Right ventricle myocardium superior (tissue), 1 donor: ENCODE data around the gene ANKRD23. TPM values are rescaled to one million over a fixed set of nuclear protein-coding genes. Genes with fewer than 3 reads are reported as not detected.

Experiments
- ATAC-seq: fragments of 200-7000 bp; cut with Tn5 transposase; one replicate; pipeline ENCODE4 v1.9.1; 2020; ENCODE audit warnings: mild to moderate bottlenecking; ENCODE audit not compliant: poor library complexity
- DNase-seq: peaks from one replicate; pipeline ENCODE4 v3.0.0-alpha.2; 2020
- intact Hi-C: fragments of 100-400 bp; cut with DNase I; formaldehyde crosslinking; loops from one replicate; pipeline ENCODE4 v1.11.2; 2022
- total RNA-seq: library from RNA; stranded (reverse); fragmentation: NEBNext Ultra II Directional; extraction: Animal tissue kit (Norgen Biotek cat#: 25700); gene quantifications from one replicate; pipeline ENCODE4 v1.2.1, GENCODE V29; 2021
- donor health status: DM: no; HTN: yes; CAD: no; lungs with severe emphysema.

Gene ANKRD23
- total RNA-seq, 1 donor from 2014 or later = 10.6 TPM

DNA sequence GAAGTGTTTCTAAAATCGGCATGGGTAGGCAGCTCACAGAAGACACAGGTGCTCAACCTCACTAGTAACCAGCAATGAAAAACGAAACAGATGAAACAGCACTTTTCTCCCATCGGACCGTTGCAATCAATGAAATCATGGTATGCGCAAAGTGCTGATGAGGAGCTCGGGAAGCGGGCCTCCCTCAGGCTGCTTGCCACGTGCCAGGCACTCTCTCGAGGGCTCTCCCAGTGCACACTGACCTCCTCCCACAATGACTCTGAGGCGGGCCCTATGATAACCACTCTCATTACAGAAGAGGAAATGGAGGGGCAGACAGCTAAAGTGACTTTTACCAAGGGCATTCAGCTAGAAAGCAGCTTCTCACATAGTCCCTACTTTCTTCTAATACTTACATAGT is 3.8 kb upstream of the ANKRD23 start:
- DNase-seq (no peak), ATAC-seq (no peak)
- intact Hi-C loops = no loop called here

DNA sequence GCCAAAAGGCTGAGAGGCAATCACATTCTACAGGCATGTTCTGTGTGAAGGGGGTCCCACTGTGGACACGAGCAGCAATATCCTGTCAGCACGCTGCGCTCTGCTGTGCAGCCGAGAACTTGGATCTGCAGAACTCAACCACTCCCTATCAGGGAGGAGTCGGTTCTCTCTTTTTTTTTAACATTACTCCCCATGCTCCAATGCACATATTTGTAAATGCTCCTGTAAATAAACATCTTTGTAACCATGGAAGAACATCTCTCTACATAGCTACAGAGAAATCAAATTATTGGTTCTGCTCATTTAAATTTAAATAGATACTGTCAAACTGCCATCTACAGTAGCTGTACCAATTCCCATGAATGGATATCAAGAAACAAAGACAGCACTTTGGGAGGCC is 3.0 kb upstream of the ANKRD23 start:
- intact Hi-C loops = no loop called here
- ATAC-seq (no peak), DNase-seq (no peak)

DNA sequence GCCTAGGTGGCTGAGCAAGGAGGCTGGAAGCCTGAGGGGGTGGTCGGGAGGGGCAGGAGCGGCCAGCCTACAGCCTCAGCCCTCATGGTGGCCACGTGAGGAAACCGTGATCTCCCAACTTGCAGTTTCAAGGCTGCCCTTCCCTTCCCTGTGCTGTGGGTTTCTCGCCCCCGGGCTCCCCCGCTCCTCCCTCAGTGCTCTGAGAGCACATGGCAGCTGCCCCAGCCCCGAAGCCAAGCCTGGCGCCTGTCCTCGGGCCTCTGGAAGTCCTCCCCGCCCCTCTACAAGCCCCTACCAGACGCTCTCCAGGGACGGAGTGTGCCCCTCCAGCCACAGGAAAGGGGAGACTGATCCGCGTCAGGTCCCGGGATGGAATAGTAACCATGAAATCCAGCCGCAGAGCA is 586 bp upstream of the ANKRD23 start:
- ATAC-seq (no peak), DNase-seq (no peak)
- intact Hi-C loops = no loop called here

DNA sequence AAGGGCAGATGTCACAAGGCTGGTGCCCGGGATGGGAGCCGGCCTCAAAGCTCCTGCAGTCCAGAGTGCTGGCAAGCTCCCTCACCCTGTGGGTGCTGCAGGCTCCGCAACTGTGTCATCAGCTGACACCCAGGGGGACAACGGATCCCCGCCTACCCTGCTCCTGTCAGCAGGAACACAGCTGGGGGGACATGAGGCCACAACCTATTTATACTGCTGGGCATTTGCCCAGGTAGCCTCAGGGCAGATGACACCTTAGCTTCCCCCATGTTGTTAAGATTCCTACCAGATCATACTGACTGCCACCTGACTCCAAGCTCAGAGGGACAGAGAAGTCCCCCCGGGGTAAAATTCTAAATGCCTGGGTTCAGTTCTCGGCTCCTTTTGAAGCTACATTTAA is 1.2 kb downstream of the ANKRD23 start:
- peak; percentile 79 for DNase-seq
- ATAC-seq = peak; percentile 83
- intact Hi-C loops = no loop called here

DNA sequence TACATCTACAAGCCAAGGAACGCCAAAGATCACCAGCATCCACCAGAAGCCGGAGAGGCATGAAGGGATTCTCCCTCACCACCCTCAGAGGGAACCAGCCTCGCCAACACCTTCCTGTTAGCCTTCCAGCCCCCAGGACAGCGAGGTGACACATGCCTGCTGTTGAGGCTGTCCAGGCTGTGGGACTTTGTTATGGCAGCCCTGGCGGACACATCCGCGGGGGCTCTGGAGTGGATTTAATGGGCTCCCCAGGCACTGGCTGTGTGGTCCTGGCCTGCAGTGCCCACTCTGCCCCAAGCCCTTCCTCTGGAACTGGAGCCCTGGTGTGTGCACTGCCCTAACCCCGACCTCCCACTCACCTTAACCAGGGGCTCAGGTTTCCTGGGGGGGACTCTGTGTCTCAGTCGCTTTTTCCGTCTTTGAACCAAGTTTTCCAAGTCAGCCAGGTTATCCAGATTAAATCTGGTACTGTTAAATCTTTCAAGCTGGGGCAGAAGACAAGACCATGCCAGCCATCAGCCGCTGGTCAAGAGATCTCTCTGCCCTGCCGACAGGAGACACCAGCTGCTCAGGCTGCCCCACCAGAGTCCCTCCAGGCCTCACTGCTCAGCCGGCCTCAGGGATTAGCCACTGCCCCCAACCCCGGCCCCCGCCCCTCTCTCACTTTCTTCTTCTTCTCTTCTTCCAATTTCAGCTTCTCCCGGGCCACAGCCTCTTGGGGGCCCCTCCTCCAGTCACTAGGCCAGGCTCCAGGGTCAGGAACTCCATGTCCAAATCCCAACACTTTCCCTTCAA is 1.9 kb downstream of the ANKRD23 start:
- ATAC-seq = peak; percentile 11
- intact Hi-C loops = no loop called here
- no peak for DNase-seq

DNA sequence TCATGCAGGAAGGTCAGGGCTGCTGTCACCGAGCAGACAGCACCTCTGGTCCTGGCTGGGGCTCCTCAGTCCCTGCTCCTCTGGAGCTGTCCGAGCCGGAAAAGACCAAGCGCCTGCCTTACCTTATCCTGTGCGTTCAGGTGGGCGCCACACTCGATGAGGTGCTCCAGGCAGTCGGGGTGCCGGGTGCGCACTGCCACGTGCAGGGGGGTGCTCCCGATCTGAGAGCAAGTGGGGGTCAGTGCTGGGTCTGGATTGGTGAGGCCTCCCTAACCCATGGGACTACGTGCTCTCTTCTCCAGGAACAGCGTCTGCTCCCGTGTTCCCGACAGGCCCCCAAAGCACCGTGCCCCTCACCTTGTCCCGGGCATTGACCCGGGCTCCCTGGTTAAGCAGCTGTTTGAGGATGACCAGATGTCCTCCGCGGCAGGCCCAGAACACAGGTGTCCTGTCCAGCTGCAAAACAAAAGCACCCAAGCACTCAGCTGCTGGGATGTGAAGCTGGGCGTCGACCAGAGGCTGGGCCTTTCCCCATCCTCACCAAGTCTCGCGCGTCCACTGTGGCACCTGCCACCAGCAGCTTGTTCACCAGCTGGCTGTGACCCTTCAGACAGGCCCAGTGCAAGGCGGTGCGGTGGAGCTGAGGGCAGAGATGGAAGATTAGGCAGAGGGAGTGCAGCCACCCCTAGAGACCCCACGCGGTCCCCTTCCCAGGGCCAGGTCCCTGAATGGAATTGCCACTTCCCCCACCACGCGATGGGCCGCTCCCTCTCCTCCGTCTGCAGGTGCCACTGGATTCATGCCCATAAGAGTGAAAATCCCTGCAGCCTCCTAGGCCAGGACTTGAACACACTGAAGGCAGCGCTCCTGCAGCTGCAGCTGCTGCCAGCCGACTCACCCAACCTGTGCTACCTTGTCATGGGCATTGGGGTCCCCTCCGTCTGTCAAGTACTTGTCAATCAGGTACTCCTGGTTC is 3.7 kb downstream of the ANKRD23 start:
- no peak for ATAC-seq
- intact Hi-C loops = no loop called here
- DNase-seq = no peak

DNA sequence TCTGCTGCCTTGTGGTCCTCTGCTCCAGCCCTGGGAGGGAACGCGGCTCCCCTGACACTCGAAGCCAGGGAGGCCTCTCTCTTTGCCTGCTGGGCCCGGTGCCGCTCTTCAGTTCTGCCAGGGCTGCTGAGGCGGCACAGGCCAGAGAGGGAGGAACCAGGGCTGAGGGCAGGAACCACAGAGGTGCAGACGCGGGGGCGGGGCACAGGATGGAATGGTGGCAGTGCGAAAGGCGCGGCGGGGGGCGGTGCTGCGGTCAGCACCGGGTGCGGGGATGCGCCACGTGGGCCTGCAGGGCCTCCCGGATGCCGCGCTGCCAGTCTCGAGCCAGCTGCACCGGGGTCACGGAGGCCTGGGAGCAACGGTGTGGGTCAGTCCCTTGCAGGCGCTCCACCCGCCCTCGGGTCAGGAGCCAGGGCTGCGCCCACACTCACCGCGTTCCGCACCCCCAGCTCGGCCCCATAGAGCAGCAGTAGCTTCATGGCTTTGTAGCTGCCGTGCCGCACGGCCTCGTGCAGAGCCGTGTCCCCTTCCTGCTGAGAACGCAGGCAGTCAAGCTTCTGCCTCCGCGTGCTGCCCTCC is 4.4 kb downstream of the ANKRD23 start:
- peak; percentile 8 for ATAC-seq
- intact Hi-C loops = no loop called here

DNA sequence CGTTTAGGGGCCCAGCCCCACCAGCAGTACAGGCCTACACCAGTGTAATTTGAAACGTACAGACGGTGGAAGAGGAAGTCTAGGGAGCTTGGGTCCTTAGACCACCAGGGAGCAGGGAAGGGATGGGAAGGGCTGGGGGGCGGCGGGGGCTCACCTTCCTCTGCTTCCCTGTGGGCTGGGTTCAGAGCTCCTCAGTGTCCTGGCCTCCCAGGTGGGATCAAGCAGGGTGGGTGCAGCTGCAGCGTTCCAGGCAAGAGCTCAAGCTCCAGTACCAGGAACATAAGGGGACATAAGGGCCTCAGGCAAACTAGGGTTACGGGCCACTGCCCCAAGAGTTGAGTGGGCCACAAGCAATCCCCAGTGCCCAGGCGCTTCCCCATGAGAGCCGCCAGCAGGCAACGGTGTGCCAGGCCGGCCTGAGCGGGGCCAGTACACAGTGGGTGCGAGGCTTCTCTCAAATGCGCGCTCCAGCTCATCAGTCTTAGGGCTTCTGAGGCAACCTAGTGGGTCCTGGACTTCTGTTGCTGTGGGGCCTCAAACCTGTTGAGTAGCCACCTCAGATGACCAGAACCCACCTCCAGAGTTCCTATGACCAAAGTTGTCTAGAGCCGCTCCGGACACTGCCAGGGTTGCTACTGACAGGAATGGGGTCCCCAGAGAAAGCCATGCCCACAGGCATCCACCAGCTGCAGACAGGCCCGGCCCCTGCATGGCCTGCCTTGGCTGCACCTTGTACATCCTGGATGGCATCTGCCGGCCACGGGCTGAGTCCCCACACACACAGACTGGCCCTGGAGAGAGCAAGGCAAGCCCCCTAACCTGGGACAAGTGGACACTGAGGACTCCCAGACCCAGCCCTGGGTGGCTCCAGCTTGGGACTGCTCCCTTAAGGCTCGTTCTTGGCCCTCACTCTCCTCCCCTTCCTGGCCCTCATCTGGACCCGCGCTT is 5.2 kb downstream of the ANKRD23 start:
- intact Hi-C loops = no loop called here
- no peak for ATAC-seq
- no peak for DNase-seq

More for the DNA sequence above, 4.4 kb downstream of the ANKRD23 start:
- DNase-seq = peak; percentile 73

DNA sequence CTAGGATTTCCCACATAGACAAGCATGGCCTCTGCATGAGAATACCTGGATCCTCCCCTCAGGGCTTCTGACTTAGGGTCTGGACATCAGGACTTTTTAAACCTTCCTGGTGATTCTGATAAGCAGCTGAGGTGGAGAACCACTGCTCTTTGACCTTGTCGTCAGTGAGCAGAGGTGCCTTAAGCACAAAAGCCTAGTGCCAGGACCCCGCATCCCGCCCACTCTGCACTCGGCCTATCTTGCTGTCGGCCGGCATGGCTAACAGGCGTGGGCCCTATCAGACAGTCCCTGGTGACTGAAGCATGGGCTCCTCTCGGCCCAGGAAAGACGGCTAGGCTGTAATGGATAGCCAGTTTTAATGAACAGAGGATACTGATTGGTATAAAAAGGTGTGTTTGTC is 6.2 kb downstream of the ANKRD23 start:
- DNase-seq (no peak), ATAC-seq (no peak)
- intact Hi-C loops = no loop called here

DNA sequence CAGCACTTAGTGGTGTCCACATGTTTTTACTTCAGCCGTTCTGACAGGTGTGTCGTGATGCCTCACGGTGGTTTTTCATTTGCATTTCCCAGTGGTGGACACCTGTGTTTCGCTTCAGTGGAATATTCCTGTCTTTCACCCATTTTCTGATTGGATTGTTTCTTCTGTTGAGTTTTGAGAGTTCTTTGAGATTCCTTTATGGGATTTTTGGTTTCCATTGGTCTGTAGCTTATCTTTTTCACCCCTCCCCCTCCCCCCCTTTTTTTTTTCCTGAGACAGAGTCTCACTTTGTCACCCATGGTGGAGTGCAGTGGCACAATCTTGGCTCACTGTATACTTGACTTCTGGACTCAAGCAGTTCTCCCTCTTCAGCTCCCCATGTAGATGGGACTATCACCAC is 8.0 kb downstream of the ANKRD23 start:
- ATAC-seq (no peak), DNase-seq (no peak)
- intact Hi-C loops = no loop called here

DNA sequence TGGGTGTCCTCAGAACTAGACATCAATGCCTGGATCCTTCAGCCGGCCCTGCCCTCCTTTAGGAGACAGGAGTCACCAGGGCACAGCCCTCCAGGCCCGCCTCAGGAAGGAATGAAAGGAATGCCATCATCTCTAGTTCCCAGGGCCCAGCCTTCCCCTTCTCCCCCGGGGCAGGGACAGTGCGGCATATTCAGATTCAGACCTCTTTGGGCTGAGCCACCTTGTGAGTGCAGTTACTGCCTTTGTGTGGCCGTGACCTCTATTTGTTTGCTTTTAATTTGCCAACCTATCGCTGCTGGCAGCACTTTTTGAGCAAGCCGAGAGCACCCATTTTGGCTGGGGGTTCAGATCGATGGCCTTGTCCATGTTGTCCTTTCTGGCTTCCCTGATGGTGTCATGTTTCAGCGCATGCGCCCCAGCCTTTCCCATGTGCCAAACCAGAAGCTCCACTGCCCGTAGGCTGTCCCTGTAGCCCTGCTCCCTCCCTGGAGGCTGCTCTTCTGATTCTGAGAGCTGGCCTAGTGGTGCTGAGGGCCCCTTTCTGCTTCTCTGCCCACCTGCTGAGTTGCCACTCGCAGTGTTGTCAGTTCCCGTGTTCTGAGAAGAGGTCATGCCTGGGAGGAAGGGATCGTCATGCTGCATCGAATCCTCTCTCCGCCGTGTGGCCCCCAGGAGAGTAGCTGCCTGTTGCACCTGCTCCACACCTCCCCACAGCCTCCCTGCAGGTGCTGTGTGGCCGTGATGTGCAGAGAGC is 10.9 kb downstream of the ANKRD23 start:
- intact Hi-C loops = no loop called here
- ATAC-seq (peak; percentile 84), DNase-seq (peak; percentile 75)

DNA sequence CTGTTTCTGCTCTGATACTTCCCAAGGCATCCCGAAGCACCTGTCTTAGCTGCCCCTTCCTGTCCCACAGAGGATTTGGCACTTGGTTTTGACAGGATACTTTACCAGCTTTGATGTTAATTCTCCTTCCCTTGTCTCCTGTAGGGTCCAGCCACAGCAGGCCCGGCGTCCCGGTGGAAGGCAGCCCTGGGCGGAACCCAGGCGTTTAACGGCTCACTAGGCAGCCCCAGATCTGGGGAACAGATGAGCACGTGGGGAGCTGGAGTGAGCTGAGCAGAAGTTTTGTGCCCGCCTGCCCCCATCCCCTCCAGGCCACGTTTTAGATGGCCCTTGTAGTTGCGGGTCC is 11.4 kb downstream of the ANKRD23 start:
- no peak for DNase-seq
- intact Hi-C loops = no loop called here

DNA sequence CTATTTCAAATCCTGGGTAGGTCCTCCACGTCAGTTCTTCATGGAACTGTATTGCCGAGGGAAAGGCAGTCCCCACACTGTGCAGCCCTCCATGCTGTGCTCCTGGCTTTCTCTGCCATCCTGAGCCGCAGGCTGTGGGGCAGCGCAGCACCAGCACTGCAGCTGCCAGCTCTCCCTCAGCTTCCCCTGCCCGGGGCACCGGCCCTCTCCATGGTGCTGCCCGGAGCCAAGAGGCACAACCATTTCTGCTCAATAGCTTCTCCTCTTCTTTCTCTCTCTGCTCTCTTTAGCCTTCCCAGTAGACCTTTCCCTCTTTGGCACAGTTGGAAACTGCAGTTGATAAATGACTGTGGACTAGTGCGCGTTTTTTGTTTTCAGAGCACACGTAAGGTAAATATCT is 12.1 kb downstream of the ANKRD23 start:
- DNase-seq = no peak
- peak; percentile 58 for ATAC-seq
- intact Hi-C loops = no loop called here

More for the DNA sequence above, 11.4 kb downstream of the ANKRD23 start:
- ATAC-seq = no peak

DNA sequence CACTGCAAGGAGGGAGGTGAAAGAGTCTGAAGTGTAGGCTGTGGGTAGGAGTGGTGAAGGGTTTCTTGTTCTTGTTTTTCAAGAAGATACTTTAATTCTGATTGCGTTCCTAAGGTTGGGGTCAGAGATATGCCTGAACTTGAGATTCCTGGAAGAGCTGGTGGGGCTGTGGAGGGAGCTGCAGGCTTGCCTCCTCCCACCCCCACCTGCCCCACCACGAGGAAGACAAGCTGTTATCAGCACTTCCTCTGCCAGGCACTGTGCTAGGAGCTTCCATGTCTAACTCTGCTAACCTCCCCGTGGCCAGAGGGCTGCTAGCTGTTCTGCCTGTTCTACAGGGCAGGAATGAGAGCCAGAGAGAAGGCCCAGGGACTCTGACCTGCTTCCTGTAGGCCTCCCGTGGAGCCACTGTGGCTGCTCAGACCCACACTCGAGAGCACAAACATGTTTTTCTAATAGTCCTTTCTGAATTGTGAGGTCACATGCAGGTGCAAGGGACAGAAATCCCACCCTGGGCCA is 13.7 kb downstream of the ANKRD23 start:
- intact Hi-C loops = no loop called here
- ATAC-seq (no peak), DNase-seq (no peak)

DNA sequence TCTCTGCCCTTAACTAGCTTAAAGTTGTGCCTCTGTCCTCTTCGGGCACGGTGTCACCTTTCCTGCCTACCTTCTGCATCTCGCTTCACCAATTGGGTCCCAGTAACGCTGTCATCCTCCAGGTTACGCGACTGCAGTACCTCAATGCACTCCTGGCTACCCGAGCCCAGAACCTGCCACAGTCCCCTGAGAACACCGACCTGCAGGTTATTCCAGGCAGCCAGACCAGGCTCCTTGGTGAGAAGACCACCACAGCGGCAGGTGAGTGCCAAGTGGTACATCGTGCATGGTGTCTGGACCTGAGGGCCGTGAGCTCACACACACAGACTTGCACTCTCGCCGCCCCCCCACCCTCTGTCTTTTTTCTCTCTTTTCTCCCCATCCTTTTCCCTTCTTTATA is 14.9 kb downstream of the ANKRD23 start:
- ATAC-seq = no peak
- intact Hi-C loops = no loop called here
- DNase-seq = no peak

DNA sequence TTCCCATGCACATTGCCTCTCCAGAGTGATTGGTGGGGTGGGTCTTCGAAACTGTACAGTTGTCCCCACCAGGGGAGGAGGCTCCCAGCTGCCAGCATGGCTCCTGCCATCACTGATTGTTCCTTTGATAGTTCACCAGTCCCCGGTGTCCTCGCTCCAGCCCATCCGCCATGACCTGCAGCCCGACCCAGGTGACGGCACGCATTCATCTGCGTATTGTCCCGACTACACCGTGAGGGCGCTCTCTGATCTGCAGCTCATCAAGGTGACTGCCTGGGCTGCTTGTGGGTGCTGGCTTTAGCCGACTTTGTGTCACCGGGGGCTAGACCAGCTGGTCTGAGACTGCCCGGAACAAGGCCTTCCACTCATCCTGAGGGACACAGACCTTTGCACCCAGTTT is 15.4 kb downstream of the ANKRD23 start:
- no peak for ATAC-seq
- intact Hi-C loops = no loop called here
- DNase-seq = no peak

DNA sequence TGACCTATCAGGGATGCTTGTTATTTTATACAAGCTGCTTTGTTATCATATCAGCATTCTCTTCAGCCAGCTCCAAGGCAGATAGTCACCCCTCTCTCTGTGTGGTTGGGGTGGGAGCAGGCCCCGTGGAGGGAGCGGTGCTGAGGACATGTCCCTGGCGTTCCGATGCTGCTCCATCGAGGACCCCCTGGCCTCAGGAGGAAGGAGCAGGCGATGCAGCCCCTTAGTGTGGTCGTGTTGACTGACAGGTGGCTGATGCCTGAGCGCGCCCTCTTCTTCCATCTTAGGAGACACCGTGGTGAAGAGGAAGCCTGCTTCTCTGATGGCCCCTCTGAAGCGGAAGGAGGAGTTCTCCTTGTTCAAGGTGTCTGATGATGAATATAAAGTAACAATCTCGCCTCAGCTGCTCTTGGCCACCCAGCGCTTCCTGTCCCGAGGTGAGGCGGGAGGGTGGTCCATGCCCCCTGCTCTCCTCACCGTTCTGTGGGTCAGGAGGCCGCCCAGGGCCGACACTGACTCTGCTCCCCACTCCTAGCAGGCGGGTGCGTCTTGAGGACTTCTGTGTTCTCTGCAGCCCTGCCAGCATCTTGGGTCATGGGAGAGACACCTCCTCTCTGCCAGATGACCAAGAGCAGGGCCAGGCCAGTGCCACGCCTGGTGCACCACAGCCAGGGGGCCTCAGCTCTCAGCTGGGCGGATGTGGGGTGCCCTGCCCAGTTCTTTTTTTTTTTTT is 17.1 kb downstream of the ANKRD23 start:
- ATAC-seq = no peak

More for the DNA sequence above, 17.1 kb downstream of the ANKRD23 start:
- intact Hi-C loops = no loop called here
- DNase-seq = no peak
